WTC11 (cell line): ENCODE data around the gene CPNE2. TPM values are rescaled to one million over a fixed set of nuclear protein-coding genes. Genes with fewer than 3 reads are reported as not detected.

Experiments
- ATAC-seq: fragments of 200-7000 bp; cut with Tn5 transposase; 2 replicates; pipeline ENCODE4 v1.10.0; 2021; ENCODE audit warnings: mild to moderate bottlenecking, moderate library complexity
- CTCF ChIA-PET: fragments of 300-600 bp; sonication (Branson Sonifier 250); formaldehyde crosslinking; loops from one replicate; lab custom pipeline; 2021; ENCODE audit warnings: antibody characterized with exemption; lab: Charles Lee
- POLR2A ChIA-PET: fragments of 350-600 bp; sonication (Branson Sonifier 250); formaldehyde crosslinking; loops from one replicate; lab custom pipeline; 2021; ENCODE audit warnings: antibody characterized with exemption; lab: Charles Lee
- DNase-seq: peaks from one replicate; pipeline ENCODE4 v3.0.0; 2021; ENCODE audit warnings: low spot score
- H3K27ac Mint-ChIP-seq: 2 replicates; pipeline ENCODE4 v1.8.0; 2021; ENCODE audit warnings: mixed read lengths
- H3K27me3 Mint-ChIP-seq: 2 replicates; pipeline ENCODE4 v1.8.0; 2021; ENCODE audit warnings: low read depth, mild to moderate bottlenecking, moderate library complexity, mixed read lengths
- H3K36me3 Mint-ChIP-seq: 2 replicates; pipeline ENCODE4 v1.8.0; 2021; ENCODE audit warnings: mixed read lengths
- H3K4me1 Mint-ChIP-seq: 2 replicates; pipeline ENCODE4 v1.8.0; 2022; ENCODE audit warnings: mixed read lengths
- H3K4me3 Mint-ChIP-seq: 2 replicates; pipeline ENCODE4 v1.8.0; 2021; ENCODE audit warnings: mild to moderate bottlenecking, moderate library complexity, mixed read lengths
- H3K9me3 Mint-ChIP-seq: 2 replicates; pipeline ENCODE4 v1.8.0; 2021; ENCODE audit warnings: mixed read lengths
- ELF4 ChIP-seq: sonication (generic); formaldehyde crosslinking; IDR thresholded peaks from 2 replicates; pipeline ENCODE4 v1.8.1; 2022; ENCODE audit warnings: low read depth, mild to moderate bottlenecking, moderate library complexity, missing genetic modification reagents
- EMX1 ChIP-seq: fragments of 250-450 bp; sonication (Bioruptor Pico); IDR thresholded peaks from 2 replicates; pipeline ENCODE4 v1.8.0; 2021; ENCODE audit warnings: mild to moderate bottlenecking
- ERG ChIP-seq: fragments of 250-450 bp; sonication (Bioruptor Pico); IDR thresholded peaks from 2 replicates; pipeline ENCODE4 v1.8.0; 2021; ENCODE audit warnings: mild to moderate bottlenecking
- ETV6 ChIP-seq: sonication (generic); formaldehyde crosslinking; IDR thresholded peaks from 2 replicates; pipeline ENCODE4 v1.8.1; 2022; ENCODE audit warnings: mild to moderate bottlenecking, missing genetic modification reagents
- JAZF1 ChIP-seq: fragments of 250-450 bp; sonication (Bioruptor Pico); IDR thresholded peaks from 2 replicates; pipeline ENCODE4 v1.9.0; 2021; ENCODE audit warnings: moderate library complexity, mild to moderate bottlenecking, inconsistent platforms
- KAT7 ChIP-seq: sonication (generic); formaldehyde crosslinking; IDR thresholded peaks from 2 replicates; pipeline ENCODE4 v1.8.1; 2023; ENCODE audit warnings: missing genetic modification reagents, mild to moderate bottlenecking, borderline replicate concordance
- NFATC4 ChIP-seq: fragments of 250-450 bp; sonication (Bioruptor Pico); IDR thresholded peaks from 2 replicates; pipeline ENCODE4 v1.9.0; 2021; ENCODE audit warnings: mild to moderate bottlenecking
- OVOL2 ChIP-seq: fragments of 250-450 bp; sonication (Bioruptor Pico); IDR thresholded peaks from 2 replicates; pipeline ENCODE4 v1.9.0; 2021; ENCODE audit warnings: mild to moderate bottlenecking, borderline replicate concordance
- SMAD4 ChIP-seq: sonication (generic); formaldehyde crosslinking; IDR thresholded peaks from 2 replicates; pipeline ENCODE4 v1.8.0; 2022; ENCODE audit warnings: mild to moderate bottlenecking, missing genetic modification reagents
- SOX15 ChIP-seq: fragments of 250-450 bp; sonication (Bioruptor Pico); IDR thresholded peaks from 2 replicates; pipeline ENCODE4 v1.9.0; 2021; ENCODE audit warnings: mild to moderate bottlenecking
- STAT6 ChIP-seq: sonication (generic); formaldehyde crosslinking; conservative IDR thresholded peaks from 2 replicates; pipeline ENCODE4 v1.8.1; 2023; ENCODE audit warnings: mild to moderate bottlenecking, low read depth, missing genetic modification reagents, moderate library complexity
- TEAD1 ChIP-seq: sonication (generic); formaldehyde crosslinking; IDR thresholded peaks from 2 replicates; pipeline ENCODE4 v1.8.0; 2022; ENCODE audit warnings: mild to moderate bottlenecking, missing genetic modification reagents
- USF2 ChIP-seq: sonication (generic); formaldehyde crosslinking; IDR thresholded peaks from 2 replicates; pipeline ENCODE4 v1.8.1; 2023; ENCODE audit warnings: mild to moderate bottlenecking, missing genetic modification reagents, moderate library complexity
- ZNF138 ChIP-seq: sonication (generic); formaldehyde crosslinking; conservative IDR thresholded peaks from 2 replicates; pipeline ENCODE4 v1.8.1; 2022; ENCODE audit warnings: mild to moderate bottlenecking, moderate library complexity, missing genetic modification reagents
- ZNF232 ChIP-seq: sonication (generic); formaldehyde crosslinking; IDR thresholded peaks from 2 replicates; pipeline ENCODE4 v1.8.0; 2022; ENCODE audit warnings: mild to moderate bottlenecking, missing genetic modification reagents
- ZNF396 ChIP-seq: fragments of 250-450 bp; sonication (Bioruptor Pico); IDR thresholded peaks from 2 replicates; pipeline ENCODE4 v1.8.0; 2021; ENCODE audit warnings: mild to moderate bottlenecking, moderate library complexity, borderline replicate concordance
- total RNA-seq: library from RNA; stranded (reverse); gene quantifications from 3 replicates; pipeline ENCODE4 v1.2.3, GENCODE V29; 2021
- TF ChIP-seq, protein P1 (sequence below): fragments of 250-450 bp; sonication (Bioruptor Pico); IDR thresholded peaks from 2 replicates; pipeline ENCODE4 v1.9.0; 2021; ENCODE audit warnings: mild to moderate bottlenecking, borderline replicate concordance
- TF ChIP-seq, protein P2 (sequence below): sonication (generic); formaldehyde crosslinking; IDR thresholded peaks from 2 replicates; pipeline ENCODE4 v1.8.0; 2022; ENCODE audit warnings: mild to moderate bottlenecking, missing genetic modification reagents
- TF ChIP-seq, protein P3 (sequence below): sonication (generic); formaldehyde crosslinking; IDR thresholded peaks from 2 replicates; pipeline ENCODE4 v1.8.0; 2022; ENCODE audit warnings: mild to moderate bottlenecking, missing genetic modification reagents
- TF ChIP-seq, protein P4 (sequence below): sonication (generic); formaldehyde crosslinking; IDR thresholded peaks from 2 replicates; pipeline ENCODE4 v1.8.0; 2023; ENCODE audit warnings: missing genetic modification reagents

CPNE2 gene
- total RNA-seq, 1 experiment from 2014 or later: 14.0 TPM

DNA sequence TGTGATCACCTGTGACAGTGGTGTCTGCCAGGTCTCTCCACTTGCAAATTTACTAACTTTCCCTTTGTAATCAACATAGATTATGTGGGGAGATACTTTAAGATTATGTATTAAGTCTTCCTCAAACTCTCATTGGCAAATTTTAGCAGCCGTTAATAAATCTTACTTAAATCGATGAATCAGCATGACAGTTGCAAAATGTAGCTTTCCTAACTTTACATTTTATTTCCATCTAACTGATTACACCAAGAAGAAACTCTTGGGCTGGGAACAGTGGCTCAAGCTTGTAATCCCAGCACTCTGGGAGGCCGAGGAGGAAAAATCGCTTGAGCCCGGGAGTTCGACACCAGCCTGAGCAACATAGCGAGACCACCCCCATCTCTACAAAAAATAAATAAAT, 23.3 kb upstream of the CPNE2 start (continued):
- TF ChIP-seq, protein P1, sequence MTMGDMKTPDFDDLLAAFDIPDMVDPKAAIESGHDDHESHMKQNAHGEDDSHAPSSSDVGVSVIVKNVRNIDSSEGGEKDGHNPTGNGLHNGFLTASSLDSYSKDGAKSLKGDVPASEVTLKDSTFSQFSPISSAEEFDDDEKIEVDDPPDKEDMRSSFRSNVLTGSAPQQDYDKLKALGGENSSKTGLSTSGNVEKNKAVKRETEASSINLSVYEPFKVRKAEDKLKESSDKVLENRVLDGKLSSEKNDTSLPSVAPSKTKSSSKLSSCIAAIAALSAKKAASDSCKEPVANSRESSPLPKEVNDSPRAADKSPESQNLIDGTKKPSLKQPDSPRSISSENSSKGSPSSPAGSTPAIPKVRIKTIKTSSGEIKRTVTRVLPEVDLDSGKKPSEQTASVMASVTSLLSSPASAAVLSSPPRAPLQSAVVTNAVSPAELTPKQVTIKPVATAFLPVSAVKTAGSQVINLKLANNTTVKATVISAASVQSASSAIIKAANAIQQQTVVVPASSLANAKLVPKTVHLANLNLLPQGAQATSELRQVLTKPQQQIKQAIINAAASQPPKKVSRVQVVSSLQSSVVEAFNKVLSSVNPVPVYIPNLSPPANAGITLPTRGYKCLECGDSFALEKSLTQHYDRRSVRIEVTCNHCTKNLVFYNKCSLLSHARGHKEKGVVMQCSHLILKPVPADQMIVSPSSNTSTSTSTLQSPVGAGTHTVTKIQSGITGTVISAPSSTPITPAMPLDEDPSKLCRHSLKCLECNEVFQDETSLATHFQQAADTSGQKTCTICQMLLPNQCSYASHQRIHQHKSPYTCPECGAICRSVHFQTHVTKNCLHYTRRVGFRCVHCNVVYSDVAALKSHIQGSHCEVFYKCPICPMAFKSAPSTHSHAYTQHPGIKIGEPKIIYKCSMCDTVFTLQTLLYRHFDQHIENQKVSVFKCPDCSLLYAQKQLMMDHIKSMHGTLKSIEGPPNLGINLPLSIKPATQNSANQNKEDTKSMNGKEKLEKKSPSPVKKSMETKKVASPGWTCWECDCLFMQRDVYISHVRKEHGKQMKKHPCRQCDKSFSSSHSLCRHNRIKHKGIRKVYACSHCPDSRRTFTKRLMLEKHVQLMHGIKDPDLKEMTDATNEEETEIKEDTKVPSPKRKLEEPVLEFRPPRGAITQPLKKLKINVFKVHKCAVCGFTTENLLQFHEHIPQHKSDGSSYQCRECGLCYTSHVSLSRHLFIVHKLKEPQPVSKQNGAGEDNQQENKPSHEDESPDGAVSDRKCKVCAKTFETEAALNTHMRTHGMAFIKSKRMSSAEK: no peak
- TF ChIP-seq EMX1 (CRISPR knock-in tag) (no peak), ZNF232 (CRISPR knock-in tag) (no peak), KAT7 (CRISPR knock-in tag) (no peak)

- H3K36me3 Mint-ChIP-seq: no peaks in the 10 kb centered on the region
- no peak for ATAC-seq
- H3K4me3 Mint-ChIP-seq: no peak overlapping the region
- no peaks in the 10 kb centered on the region; the same call in 1 of the 2 replicates for H3K27me3 Mint-ChIP-seq
- CTCF ChIA-PET: interaction anchor here (0.8 kb wide), 1 partner anchor 22 kb away, joined by 3 read pairs; the partner anchor contains the start of gene CPNE2
- TF ChIP-seq KAT7 (CRISPR knock-in tag) (no peak), USF2 (CRISPR knock-in tag) (no peak), ZNF138 (CRISPR knock-in tag) (no peak), EMX1 (CRISPR knock-in tag) (no peak), ELF4 (CRISPR knock-in tag) (no peak), SOX15 (CRISPR knock-in tag) (no peak), JAZF1 (CRISPR knock-in tag) (no peak), SMAD4 (CRISPR knock-in tag) (no peak), ETV6 (CRISPR knock-in tag) (no peak)
- TF ChIP-seq, protein P2, sequence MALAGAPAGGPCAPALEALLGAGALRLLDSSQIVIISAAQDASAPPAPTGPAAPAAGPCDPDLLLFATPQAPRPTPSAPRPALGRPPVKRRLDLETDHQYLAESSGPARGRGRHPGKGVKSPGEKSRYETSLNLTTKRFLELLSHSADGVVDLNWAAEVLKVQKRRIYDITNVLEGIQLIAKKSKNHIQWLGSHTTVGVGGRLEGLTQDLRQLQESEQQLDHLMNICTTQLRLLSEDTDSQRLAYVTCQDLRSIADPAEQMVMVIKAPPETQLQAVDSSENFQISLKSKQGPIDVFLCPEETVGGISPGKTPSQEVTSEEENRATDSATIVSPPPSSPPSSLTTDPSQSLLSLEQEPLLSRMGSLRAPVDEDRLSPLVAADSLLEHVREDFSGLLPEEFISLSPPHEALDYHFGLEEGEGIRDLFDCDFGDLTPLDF (CRISPR knock-in tag): no peak
- TF ChIP-seq, protein P3, sequence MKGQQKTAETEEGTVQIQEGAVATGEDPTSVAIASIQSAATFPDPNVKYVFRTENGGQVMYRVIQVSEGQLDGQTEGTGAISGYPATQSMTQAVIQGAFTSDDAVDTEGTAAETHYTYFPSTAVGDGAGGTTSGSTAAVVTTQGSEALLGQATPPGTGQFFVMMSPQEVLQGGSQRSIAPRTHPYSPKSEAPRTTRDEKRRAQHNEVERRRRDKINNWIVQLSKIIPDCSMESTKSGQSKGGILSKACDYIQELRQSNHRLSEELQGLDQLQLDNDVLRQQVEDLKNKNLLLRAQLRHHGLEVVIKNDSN (CRISPR knock-in tag): no peak
- TF ChIP-seq, all 79 proteins: peak for 0
- POLR2A ChIA-PET: interaction anchor here (0.6 kb wide), 1 partner anchor 295 kb away, joined by 3 read pairs; no protein-coding TSS in a partner anchor
- Mint-ChIP-seq H3K9me3 (no peaks in the 10 kb centered on the region), H3K4me1 (0 out of 2 replicates have a peak, but pooled peaks cover 5% of the 10 kb centered on the region), H3K27ac (no peak overlapping the region)
- no peak for DNase-seq
These were observed 22.6 kb upstream of the CPNE2 start for GRCh38 chr16:57069635-57070370.

DNA sequence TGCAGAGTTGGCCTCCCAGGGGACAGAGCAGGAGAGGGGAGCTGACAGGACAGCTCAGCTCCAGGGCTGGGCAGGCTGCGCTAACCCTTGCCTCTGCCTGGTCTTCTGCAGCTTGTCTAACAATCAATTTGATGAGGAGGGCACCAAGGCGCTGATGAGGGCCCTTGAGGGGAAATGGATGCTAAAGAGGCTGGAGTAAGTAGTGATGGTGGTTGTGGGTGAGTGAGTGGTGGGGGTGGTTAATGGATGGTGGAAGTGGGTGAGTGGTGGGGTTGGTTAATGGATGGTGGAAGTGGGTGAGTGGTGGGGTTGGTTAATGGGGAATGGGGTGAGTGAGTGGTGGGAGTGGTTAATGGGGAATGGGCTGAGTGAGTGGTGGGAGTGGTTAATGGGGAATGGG, 22.0 kb upstream of the CPNE2 start:
- no peak overlapping the region for H3K4me3 Mint-ChIP-seq
- DNase-seq: no peak
- TF ChIP-seq OVOL2 (no peak), TEAD1 (CRISPR knock-in tag) (no peak), STAT6 (CRISPR knock-in tag) (no peak), ZNF396 (CRISPR knock-in tag) (no peak), EMX1 (CRISPR knock-in tag) (no peak), ERG (CRISPR knock-in tag) (no peak), NFATC4 (no peak)
- TF ChIP-seq, protein P4, sequence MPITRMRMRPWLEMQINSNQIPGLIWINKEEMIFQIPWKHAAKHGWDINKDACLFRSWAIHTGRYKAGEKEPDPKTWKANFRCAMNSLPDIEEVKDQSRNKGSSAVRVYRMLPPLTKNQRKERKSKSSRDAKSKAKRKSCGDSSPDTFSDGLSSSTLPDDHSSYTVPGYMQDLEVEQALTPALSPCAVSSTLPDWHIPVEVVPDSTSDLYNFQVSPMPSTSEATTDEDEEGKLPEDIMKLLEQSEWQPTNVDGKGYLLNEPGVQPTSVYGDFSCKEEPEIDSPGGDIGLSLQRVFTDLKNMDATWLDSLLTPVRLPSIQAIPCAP: no peak

More for the DNA sequence above, 22.0 kb upstream of the CPNE2 start:
- no peaks in the 10 kb centered on the region; the same call in 1 of the 2 replicates for H3K27me3 Mint-ChIP-seq
- H3K4me1 Mint-ChIP-seq: peaks cover 6% of the 10 kb centered on the region
- H3K36me3 Mint-ChIP-seq: no peaks in the 10 kb centered on the region
- H3K9me3 Mint-ChIP-seq: no peaks in the 10 kb centered on the region
- ChIA-PET POLR2A (interaction anchor here (0.6 kb wide), 1 partner anchor 296 kb away, joined by 3 read pairs; no protein-coding TSS in a partner anchor), CTCF (interaction anchor here (0.6 to 0.8 kb wide), 2 partner anchors 17 to 22 kb away, joined by 3 read pairs; partner anchors contain the start of gene CPNE2)
- no peak overlapping the region for H3K27ac Mint-ChIP-seq
- ATAC-seq: no peak
